HFFc6 (cell line): ENCODE data around the gene RBM19. TPM values are rescaled to one million over a fixed set of nuclear protein-coding genes. Genes with fewer than 3 reads are reported as not detected.

Experiments used
- DNase-seq: peaks from one replicate; pipeline ENCODE4 v3.0.0-alpha.2; 2018
- H3K27ac Mint-ChIP-seq: 2 replicates; pipeline ENCODE4 v1.8.0; 2020; ENCODE audit warnings: mild to moderate bottlenecking, mixed read lengths
- H3K27me3 Mint-ChIP-seq: 2 replicates; pipeline ENCODE4 v1.8.0; 2021; ENCODE audit warnings: mild to moderate bottlenecking, moderate library complexity, mixed read lengths; ENCODE audit not compliant: insufficient read depth
- H3K36me3 Mint-ChIP-seq: 2 replicates; pipeline ENCODE4 v1.8.0; 2021; ENCODE audit warnings: low read depth, mixed read lengths
- H3K4me1 Mint-ChIP-seq: 2 replicates; pipeline ENCODE4 v1.8.0; 2020; ENCODE audit warnings: low read depth, mixed read lengths
- H3K4me3 Mint-ChIP-seq: 2 replicates; pipeline ENCODE4 v1.8.0; 2020; ENCODE audit warnings: mild to moderate bottlenecking, moderate library complexity, mixed read lengths
- H3K9me3 Mint-ChIP-seq: 2 replicates; pipeline ENCODE4 v1.8.0; 2020; ENCODE audit warnings: mild to moderate bottlenecking, mixed read lengths
- total RNA-seq, 6 experiments: library from RNA; stranded (reverse); fragmentation: NEBNext Ultra II Directional; extraction: Animal tissue kit (Norgen Biotek cat#: 25700); gene quantifications; 2 replicates in 1 of 6; 3 replicates in 5 of 6; pipeline ENCODE4 v1.2.3, GENCODE V29; 2021
- TF ChIP-seq, protein P1 (sequence below): fragments of 200-600 bp; sonication (generic); IDR thresholded peaks from 2 replicates; pipeline ENCODE4 v1.5.0; 2021; ENCODE audit warnings: antibody characterized with exemption, mild to moderate bottlenecking

The RBM19 gene
- total RNA-seq, 6 experiments from 2014 or later = 27.8 to 34.8 (median 29.8) TPM

DNA sequence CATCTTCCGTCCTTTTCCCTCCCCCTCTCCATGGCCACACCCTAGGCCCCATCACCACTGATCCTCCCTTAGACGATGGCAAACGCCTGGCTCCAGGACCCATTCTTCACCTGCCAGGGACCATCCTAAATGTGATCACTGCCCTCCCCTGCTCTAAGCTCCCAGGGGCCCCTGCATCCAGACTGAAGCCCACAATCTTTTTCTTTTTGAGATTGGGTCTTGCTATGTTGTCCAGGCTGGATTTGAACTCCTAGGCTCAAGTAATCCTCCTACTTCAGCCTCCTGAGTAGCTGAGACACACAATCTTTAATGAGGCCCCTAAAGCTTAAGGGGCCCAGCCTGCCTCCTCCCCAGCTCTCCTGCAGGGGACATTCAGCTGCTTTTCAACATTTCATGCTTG, 15.3 kb downstream of the RBM19 start:
- no peaks in the 10 kb centered on the region for H3K4me1 Mint-ChIP-seq
- DNase-seq = no peak
- H3K9me3 Mint-ChIP-seq = no peaks in the 10 kb centered on the region
- H3K27me3 Mint-ChIP-seq = no peaks in the 10 kb centered on the region; the same call in 1 of the 2 replicates
- TF ChIP-seq, protein P1, sequence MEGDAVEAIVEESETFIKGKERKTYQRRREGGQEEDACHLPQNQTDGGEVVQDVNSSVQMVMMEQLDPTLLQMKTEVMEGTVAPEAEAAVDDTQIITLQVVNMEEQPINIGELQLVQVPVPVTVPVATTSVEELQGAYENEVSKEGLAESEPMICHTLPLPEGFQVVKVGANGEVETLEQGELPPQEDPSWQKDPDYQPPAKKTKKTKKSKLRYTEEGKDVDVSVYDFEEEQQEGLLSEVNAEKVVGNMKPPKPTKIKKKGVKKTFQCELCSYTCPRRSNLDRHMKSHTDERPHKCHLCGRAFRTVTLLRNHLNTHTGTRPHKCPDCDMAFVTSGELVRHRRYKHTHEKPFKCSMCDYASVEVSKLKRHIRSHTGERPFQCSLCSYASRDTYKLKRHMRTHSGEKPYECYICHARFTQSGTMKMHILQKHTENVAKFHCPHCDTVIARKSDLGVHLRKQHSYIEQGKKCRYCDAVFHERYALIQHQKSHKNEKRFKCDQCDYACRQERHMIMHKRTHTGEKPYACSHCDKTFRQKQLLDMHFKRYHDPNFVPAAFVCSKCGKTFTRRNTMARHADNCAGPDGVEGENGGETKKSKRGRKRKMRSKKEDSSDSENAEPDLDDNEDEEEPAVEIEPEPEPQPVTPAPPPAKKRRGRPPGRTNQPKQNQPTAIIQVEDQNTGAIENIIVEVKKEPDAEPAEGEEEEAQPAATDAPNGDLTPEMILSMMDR = no peak
- H3K36me3 Mint-ChIP-seq = peaks cover 23% of the 10 kb centered on the region
- H3K4me3 Mint-ChIP-seq = no peak overlapping the region
- no peak overlapping the region for H3K27ac Mint-ChIP-seq

DNA sequence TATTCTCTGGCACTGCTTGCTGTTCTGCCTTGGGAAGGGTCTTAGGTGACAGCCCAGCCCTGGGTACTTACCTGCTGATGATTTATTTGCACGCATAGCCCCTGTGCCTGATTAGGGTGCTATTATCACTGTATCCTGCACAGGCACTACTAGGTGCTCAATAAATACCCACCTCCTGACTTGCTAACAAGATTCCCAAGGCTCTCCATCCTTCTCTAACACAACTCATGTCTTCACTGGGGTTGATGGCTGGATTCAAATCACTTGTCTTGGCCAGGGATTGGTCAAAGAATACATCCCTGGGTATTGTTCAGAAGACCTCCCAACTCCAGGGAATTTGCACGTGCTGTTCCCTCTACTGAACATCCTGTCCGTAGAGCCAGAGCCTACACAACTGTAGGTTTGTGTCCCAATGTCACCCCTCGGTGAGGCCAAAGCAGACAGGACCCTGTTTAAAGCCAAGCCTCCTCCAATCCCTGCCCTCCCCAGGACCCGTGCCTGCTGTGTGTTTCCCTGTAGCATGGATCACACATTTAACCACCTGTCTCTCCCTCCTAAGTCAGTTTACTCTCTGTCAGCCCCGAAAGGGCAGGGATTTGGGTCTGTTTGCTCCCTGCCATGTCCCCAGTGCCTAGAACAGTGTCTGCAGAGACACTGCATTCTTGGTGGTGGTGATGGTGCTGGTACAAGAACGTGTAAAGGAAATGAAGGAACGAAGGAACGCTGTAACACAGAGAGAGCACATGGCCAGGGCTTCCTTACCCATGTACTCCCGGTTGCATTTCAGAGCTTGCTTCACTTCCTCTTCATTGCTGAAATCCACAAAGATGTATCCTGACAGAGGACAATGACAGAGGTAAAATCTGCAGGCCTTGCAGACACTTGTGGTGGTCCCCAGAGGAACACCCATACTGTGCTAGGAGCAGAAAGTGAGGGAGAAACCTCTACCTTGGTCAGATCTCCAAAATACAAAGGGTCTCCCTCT, 16.5 kb downstream of the RBM19 start:
- H3K27me3 Mint-ChIP-seq = no peaks in the 10 kb centered on the region; the same call in 1 of the 2 replicates
- H3K9me3 Mint-ChIP-seq = no peaks in the 10 kb centered on the region
- DNase-seq = no peak
- H3K4me3 Mint-ChIP-seq = no peak overlapping the region
- H3K4me1 Mint-ChIP-seq = no peaks in the 10 kb centered on the region
- H3K27ac Mint-ChIP-seq = no peak overlapping the region
- peaks cover 17% of the 10 kb centered on the region for H3K36me3 Mint-ChIP-seq
- TF ChIP-seq, protein P1 = no peak

DNA sequence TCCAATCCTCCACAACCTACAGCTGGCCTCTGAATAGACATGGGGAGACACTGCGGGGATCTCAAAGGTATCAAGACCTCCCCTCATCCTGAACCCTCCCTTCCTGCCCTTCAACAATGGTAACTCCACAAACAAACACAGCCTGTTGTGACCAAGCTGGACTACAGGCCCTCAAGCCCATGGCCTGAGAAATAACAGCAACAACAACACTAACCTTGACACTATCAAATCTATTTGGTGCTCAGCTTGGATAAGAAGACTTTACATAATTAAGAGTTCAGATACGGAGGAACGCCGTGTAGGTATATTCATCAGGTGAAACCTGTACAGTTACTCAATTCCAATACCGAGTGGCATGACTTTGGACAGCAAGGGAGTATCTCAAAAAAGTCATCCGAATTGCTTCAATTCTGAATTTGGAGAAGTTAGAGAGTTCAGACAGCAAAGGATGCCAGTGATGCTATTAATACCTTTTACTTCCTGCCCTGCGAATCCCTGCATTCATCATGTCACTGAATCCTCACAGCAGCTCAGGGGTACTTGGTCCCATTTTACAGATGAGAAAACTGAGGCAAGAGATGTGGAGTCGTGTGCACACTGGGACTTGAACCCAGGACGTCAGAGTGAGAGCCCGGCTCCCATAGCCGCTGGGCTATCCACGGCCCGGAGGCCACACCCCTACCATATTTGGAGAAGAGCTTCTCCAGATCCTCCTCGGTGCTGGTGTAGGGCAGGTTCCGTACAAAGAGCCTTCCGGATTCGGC, 17.8 kb downstream of the RBM19 start:
- Mint-ChIP-seq H3K27ac (no peak overlapping the region), H3K27me3 (no peaks in the 10 kb centered on the region; the same call in 1 of the 2 replicates), H3K4me3 (no peak overlapping the region), H3K9me3 (no peaks in the 10 kb centered on the region), H3K4me1 (no peaks in the 10 kb centered on the region), H3K36me3 (peaks cover 17% of the 10 kb centered on the region)
- DNase-seq = no peak
- TF ChIP-seq, protein P1 = no peak

DNA sequence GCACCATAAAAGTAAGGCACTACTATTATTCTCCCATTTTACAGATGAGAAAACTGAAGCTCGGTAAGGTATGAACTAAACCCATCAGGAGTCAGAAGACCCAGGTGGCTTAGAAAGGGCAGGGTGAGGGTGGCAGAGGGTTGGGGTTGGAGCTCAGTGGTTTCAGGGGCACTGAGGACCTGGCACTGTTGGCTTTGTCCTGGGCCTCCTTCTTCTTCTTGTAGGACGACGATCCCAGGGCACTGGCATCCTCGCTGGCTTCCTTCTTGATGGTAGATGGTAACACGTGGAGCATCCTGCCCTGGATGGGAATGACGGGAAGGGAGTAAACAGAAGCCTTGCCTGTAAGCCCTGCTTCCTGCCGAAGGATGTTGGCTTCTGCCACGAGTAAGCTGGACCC, 19.9 kb downstream of the RBM19 start:
- H3K27me3 Mint-ChIP-seq = no peaks in the 10 kb centered on the region; the same call in 1 of the 2 replicates
- DNase-seq = no peak
- H3K4me1 Mint-ChIP-seq = no peaks in the 10 kb centered on the region
- TF ChIP-seq, protein P1 = no peak
- no peak overlapping the region for H3K4me3 Mint-ChIP-seq
- H3K9me3 Mint-ChIP-seq = no peaks in the 10 kb centered on the region
- no peak overlapping the region for H3K27ac Mint-ChIP-seq
- peaks cover 37% of the 10 kb centered on the region for H3K36me3 Mint-ChIP-seq

DNA sequence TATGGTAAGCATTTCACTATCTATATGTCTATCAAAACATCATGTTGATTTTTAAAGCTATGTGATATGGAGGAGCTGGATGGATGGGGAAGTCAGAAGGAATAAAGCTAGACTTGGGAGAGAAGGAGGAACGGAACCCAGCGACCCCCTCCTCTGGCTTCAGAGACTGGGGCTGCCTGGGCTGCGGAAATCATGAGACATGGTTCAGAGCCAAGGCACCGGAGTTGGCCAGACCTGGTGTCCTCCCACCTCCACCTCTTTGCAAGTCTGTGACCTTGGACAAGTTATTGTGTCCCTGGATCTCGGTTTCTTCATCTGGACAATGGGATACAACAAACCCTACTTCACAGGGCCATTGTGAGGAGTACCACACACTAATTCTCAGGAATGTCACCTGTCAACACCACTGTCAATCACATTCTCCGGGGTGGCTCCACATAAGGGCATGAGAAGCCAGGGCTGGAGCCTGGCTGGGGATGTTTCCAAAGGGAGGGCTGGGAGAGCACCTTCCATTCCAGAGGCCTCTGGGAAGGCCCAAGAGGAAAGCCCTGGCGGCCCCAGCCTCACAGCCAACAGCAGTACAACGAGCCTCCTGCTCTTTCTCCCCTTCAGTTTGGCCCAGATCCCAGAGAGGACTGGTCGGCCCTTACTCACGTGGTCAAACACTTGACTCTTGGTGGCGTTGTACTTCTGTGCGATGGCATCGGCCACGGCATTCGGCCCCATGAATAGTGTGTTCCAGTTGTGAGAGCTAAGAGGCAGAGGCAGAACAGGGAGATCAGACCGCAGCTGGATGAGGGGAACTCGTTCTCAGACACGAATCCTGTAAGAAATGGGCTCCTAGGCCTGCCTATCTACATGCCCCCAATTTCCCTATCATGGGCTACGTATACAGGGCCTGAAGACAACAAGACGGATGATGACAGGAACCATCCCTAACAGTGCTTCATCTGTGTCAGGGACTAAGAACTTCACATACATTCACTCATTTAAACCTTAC, 20.7 kb downstream of the RBM19 start:
- Mint-ChIP-seq H3K27ac (no peak overlapping the region), H3K27me3 (no peaks in the 10 kb centered on the region; the same call in 1 of the 2 replicates), H3K4me1 (no peaks in the 10 kb centered on the region), H3K4me3 (no peak overlapping the region), H3K9me3 (no peaks in the 10 kb centered on the region), H3K36me3 (peaks cover 39% of the 10 kb centered on the region)
- DNase-seq = no peak
- TF ChIP-seq, protein P1 = no peak
